Stomach (tissue), 9 donors: ENCODE results near the gene CHMP1A. TPM values are rescaled to one million over a fixed set of nuclear protein-coding genes. Genes with fewer than 3 reads are reported as not detected.

Experiments used
- DNase-seq, 2 donors: peaks; one replicate each; pipeline versions ENCODE4 v3.0.0 to v3.0.0-alpha.2; 2013 to 2019
- H3K27ac ChIP-seq, 5 donors: fragments of 200-600 bp in 4 of 5; sonication (generic) in 4 of 5; one replicate each; pipeline ENCODE4 v1.5.1; 2013 to 2019; ENCODE audit warnings: mild to moderate bottlenecking in 1 of 5, moderate library complexity in 1 of 5
- H3K27me3 ChIP-seq, 3 donors: fragments of 200-600 bp; sonication (generic); one replicate each; pipeline ENCODE4 v1.5.1; 2017 to 2019; ENCODE audit warnings: mixed run types in 1 of 3
- H3K36me3 ChIP-seq, 4 donors: fragments of 200-600 bp; sonication (generic); 1 replicate in 3 of 4; 2 replicates in 1 of 4; pipeline ENCODE4 v1.5.1; 2016 to 2019
- H3K4me1 ChIP-seq, 4 donors: fragments of 200-600 bp; sonication (generic); one replicate each; pipeline ENCODE4 v1.5.1; 2016 to 2019
- H3K4me3 ChIP-seq, 4 donors: fragments of 200-600 bp; sonication (generic) in 3 of 4; one replicate each; pipeline ENCODE4 v1.5.1; 2016 to 2019; ENCODE audit warnings: mild to moderate bottlenecking in 1 of 4
- H3K9me3 ChIP-seq, 4 donors: fragments of 200-600 bp; sonication (generic); one replicate each; pipeline ENCODE4 v1.5.1; 2016 to 2019
- EP300 ChIP-seq: sonication (generic); formaldehyde crosslinking; IDR thresholded peaks from one replicate; pipeline ENCODE4 v1.6.1; 2017; ENCODE audit warnings: antibody characterized with exemption
- POLR2A ChIP-seq, 4 donors: fragments of 450-650 bp; IDR thresholded peaks; one replicate each; pipeline ENCODE4 v1.6.1; 2016; ENCODE audit warnings: antibody characterized with exemption in 4 of 4, control low read depth in 2 of 4, mild to moderate bottlenecking in 1 of 4, moderate library complexity in 1 of 4
- POLR2AphosphoS5 ChIP-seq, 3 donors: sonication (generic); formaldehyde crosslinking; IDR thresholded peaks; one replicate each; pipeline ENCODE4 v1.6.1; 2016; ENCODE audit warnings: antibody characterized with exemption in 3 of 3
- WGBS, 5 donors: extraction: QIAGEN DNeasy Blood & Tissue Kit in 3 of 5; methylation state at CpG; one replicate each; pipeline versions ENCODE4 v1.1.5 to v1.1.7; 2013 to 2018; 5-methylcytosine and 5-hydroxymethylcytosine counted together
- intact Hi-C: fragments of 100-400 bp; cut with DNase I; formaldehyde crosslinking; loops from one replicate; pipeline ENCODE4 v1.15.1; 2023; ENCODE audit warnings: low total_unique reads
- polyA plus RNA-seq, 3 donors: library from polyadenylated mRNA; stranded (reverse); fragments of 200-250 nt; gene quantifications; one replicate each; pipeline ENCODE4 v1.2.3, GENCODE V29; 2013
- total RNA-seq, 5 donors: library from RNA; depleted of rRNA; stranded (reverse); fragments of >200 nt; gene quantifications; one replicate each; pipeline versions ENCODE4 v1.1.0 to v1.2.3, GENCODE V29; 2014 to 2016
- TF ChIP-seq, protein P1 (sequence below), 7 experiments: fragments of 450-650 bp in 4 of 7; fragments of 200-600 bp in 3 of 7; sonication (generic) in 3 of 7; IDR thresholded peaks; one replicate each; pipeline ENCODE4 v1.5.1; 2016 to 2019; ENCODE audit warnings: antibody characterized with exemption in 7 of 7, control low read depth in 2 of 7, mild to moderate bottlenecking in 1 of 7
- donor health status: healthy with polysubstance abuse.
- donor health status: Bipolar disorder and iron deficiency.
- donor health status: healthy.

Gene CHMP1A
- total and polyA plus RNA-seq, 8 donors, result 20.1 to 146 (median 61.9) TPM

DNA sequence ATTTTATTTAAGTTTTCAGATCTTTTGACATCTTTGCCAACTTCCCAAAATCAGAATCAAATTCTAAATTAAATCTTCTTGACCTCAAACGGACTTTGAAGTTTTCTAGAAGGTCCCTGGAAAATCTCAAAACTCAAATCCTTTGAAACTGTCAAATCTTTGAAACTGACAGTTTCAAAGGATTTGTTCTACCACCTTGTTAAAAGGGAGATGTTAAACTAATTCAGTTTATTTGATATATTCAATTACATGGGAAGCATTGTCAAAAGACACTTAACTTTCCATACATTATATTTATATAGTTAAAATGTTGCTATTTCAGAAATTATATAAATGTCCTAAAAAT lies 47.4 kb downstream of the CHMP1A start:
- Histone ChIP-seq H3K4me3 (no peak overlapping the region), H3K27ac (no peak overlapping the region), H3K36me3 (no peaks in the 10 kb centered on the region), H3K4me1 (no peaks in the 10 kb centered on the region), H3K27me3 (peaks cover 0 to 54% (median 5%) of the 10 kb centered on the region in 3 donors), H3K9me3 (no peaks in the 10 kb centered on the region)
- intact Hi-C loops, result no loop called here
- DNase-seq, result no peak
- 50 to 70% (median 61%) methylated on average over 1 of the region's 1 CpG for WGBS, 5 donors
- no peak for TF ChIP-seq POLR2A (IDR thresholded peaks at IDR 0.05)

DNA sequence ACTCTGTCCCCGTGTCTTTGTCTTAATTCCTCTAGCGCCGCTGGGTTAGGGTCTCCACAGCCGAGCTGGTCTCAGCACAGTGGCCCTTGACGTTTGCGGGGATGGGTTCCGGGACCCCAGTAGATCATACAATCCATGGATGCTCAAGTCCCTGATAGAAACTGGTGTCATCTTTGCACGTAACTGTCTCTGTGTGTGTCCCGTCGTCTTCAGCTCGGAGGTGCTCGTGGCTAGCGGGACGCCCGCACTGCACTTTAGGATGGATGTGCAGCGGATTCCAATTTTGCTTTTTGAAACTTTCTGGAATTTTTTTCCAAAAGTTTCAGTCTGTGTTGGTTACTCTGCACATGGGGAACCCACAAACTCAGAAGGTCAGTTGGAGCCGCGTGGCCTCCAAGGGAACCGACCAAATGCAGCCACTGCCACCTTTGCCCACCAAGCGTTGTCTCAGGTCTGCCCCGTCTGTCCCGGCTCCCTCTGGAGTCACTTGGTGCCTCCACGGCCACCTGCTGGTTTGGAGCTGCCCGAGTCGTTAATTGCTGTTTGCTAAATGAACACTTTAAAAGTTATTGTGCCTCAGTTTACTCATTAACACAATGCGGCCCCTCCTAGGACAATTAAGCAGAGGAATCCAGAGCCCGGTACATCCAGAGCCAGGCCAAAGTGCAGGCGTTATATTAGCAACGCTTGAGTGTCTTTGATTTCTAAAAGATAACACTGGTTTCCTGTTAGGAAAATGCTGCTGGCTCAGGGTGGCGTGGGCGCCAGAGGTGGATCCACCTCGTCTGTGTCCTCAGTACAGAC lies 49.4 kb downstream of the CHMP1A start:
- H3K36me3 ChIP-seq, result no peaks in the 10 kb centered on the region
- TF ChIP-seq POLR2A (IDR thresholded peaks at IDR 0.05) (no peak), EP300 (no peak), POLR2AphosphoS5 (IDR thresholded peaks at IDR 0.05) (no peak)
- TF ChIP-seq, protein P1, sequence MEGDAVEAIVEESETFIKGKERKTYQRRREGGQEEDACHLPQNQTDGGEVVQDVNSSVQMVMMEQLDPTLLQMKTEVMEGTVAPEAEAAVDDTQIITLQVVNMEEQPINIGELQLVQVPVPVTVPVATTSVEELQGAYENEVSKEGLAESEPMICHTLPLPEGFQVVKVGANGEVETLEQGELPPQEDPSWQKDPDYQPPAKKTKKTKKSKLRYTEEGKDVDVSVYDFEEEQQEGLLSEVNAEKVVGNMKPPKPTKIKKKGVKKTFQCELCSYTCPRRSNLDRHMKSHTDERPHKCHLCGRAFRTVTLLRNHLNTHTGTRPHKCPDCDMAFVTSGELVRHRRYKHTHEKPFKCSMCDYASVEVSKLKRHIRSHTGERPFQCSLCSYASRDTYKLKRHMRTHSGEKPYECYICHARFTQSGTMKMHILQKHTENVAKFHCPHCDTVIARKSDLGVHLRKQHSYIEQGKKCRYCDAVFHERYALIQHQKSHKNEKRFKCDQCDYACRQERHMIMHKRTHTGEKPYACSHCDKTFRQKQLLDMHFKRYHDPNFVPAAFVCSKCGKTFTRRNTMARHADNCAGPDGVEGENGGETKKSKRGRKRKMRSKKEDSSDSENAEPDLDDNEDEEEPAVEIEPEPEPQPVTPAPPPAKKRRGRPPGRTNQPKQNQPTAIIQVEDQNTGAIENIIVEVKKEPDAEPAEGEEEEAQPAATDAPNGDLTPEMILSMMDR (IDR thresholded peaks at IDR 0.05), result no peak
- DNase-seq, result no peak
- peaks cover 0 to 48% (median 2%) of the 10 kb centered on the region in 3 donors for H3K27me3 ChIP-seq
- 66 to 73% (median 69%) methylated on average over 26 to 32 of the region's 32 CpGs for WGBS, 5 donors
- intact Hi-C loops, result no loop called here
- H3K9me3 ChIP-seq, result no peaks in the 10 kb centered on the region
- H3K4me1 ChIP-seq, result peaks cover 0 to 1% (median under 1%) of the 10 kb centered on the region in 4 donors
- no peak overlapping the region for H3K4me3 ChIP-seq
- no peak overlapping the region for H3K27ac ChIP-seq

DNA sequence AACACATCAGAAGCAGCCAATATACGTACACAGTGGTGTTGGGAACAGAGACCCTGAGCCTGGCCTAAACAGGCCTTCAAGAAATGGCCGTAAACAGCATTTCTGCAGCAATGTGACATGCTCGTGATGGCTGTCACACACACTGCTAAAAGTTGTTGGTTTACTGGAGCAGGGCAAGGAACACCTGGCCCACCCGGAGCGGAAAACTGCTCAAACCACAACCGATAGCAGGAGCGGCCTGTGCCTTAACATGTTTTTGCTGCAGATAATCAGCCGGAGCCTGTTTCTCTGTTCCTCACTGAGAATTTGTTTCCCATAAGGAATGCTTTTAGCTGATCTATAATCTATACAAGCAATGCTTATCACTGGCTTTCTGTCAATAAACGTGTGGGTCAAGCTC lies 50.1 kb downstream of the CHMP1A start:
- Histone ChIP-seq H3K36me3 (no peaks in the 10 kb centered on the region), H3K4me1 (peaks cover 0 to 8% (median 6%) of the 10 kb centered on the region in 4 donors), H3K4me3 (no peak overlapping the region), H3K27me3 (peaks cover 0 to 48% (median 5%) of the 10 kb centered on the region in 3 donors), H3K27ac (no peak overlapping the region), H3K9me3 (no peaks in the 10 kb centered on the region)
- 39 to 61% (median 46%) methylated on average over 9 of the region's 9 CpGs for WGBS, 5 donors
- intact Hi-C loops, result no loop called here
- TF ChIP-seq POLR2A (IDR thresholded peaks at IDR 0.05) (no peak), EP300 (no peak), POLR2AphosphoS5 (IDR thresholded peaks at IDR 0.05) (no peak)
- TF ChIP-seq, protein P1 (IDR thresholded peaks at IDR 0.05), result no peak
- no peak for DNase-seq

DNA sequence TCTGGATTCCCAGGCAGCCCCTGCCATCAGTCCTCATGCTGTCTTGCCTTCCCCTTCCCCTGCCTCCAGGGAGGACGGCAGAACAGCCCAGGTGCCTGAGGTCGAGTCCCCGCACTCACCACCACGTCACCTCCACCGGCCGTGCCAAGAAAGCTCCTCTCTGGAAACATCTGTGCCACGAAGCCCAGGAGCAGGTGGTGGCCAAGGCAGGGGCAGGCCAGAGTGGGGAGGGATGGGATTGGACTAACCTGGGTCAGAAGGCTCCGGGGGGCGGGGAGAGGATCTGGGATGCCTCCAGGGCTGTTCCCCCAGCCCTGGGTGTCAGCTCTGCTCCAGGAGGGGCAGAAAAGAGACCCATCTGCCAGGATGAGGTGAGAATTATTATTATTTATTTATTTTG lies 51.5 kb downstream of the CHMP1A start:
- WGBS, 5 donors, result 79 to 98% (median 88%) methylated on average over 4 to 9 of the region's 9 CpGs
- no peak overlapping the region for H3K4me3 ChIP-seq

More for the DNA sequence above, 51.5 kb downstream of the CHMP1A start:
- Histone ChIP-seq H3K4me1 (peaks cover 0 to 15% (median 10%) of the 10 kb centered on the region in 4 donors), H3K9me3 (no peaks in the 10 kb centered on the region), H3K36me3 (no peaks in the 10 kb centered on the region), H3K27me3 (peaks cover 0 to 45% (median 5%) of the 10 kb centered on the region in 3 donors), H3K27ac (no peak overlapping the region)
- intact Hi-C loops, result no loop called here
- TF ChIP-seq POLR2AphosphoS5 (IDR thresholded peaks at IDR 0.05) (no peak), POLR2A (IDR thresholded peaks at IDR 0.05) (no peak), EP300 (no peak)
- TF ChIP-seq, protein P1 (IDR thresholded peaks at IDR 0.05), result no peak
- DNase-seq, result no peak
